HG02852 (cell line): ENCODE measurements around the gene AGAP1.

Experiments used
- ATAC-seq: cut with Tn5 transposase; IDR thresholded peaks from one replicate; pipeline ENCODE4 v1.9.1; 2021; ENCODE audit warnings: mild to moderate bottlenecking, moderate library complexity; ENCODE audit not compliant: unreplicated experiment

Gene AGAP1

DNA sequence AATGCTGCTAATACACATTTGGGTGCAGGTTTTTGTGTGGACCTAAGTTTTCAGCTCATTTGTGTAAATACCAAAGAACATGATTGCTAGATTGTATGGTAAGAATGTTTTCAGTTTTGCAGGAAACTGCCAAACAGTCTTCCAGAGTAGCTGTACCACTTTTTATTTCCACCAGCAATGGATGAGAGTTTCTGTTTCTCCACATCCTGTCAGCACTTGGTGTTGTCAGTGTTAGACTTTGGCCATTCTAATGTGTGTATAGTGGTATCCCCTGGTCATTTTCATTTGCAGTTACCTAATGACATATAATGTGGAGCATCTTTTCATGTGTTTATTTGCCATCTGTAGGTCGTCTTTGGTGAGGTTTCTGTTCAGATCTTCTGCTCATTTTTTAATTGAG lies 337.9 kb downstream of the AGAP1 start:
- no peak for ATAC-seq

DNA sequence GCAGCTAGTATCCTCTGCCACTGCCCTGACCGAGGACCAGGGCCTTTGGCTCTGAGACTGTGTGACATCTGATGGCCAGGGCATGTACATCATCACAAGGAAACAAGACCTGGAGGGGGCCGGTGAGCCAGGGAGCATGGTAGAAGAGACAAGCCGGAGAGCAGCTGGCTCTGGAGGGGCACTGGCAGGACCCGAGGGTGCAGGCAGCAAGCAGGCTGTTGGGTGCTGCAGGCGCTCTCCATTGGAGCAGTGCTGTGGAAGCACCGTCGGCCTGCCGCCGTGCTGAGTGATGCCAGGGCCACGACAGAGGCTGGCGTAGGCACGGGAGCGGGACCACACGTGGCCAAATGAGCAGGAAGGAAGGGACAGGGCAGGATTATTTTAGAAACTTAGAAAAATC lies 339.1 kb downstream of the AGAP1 start:
- ATAC-seq = no peak

DNA sequence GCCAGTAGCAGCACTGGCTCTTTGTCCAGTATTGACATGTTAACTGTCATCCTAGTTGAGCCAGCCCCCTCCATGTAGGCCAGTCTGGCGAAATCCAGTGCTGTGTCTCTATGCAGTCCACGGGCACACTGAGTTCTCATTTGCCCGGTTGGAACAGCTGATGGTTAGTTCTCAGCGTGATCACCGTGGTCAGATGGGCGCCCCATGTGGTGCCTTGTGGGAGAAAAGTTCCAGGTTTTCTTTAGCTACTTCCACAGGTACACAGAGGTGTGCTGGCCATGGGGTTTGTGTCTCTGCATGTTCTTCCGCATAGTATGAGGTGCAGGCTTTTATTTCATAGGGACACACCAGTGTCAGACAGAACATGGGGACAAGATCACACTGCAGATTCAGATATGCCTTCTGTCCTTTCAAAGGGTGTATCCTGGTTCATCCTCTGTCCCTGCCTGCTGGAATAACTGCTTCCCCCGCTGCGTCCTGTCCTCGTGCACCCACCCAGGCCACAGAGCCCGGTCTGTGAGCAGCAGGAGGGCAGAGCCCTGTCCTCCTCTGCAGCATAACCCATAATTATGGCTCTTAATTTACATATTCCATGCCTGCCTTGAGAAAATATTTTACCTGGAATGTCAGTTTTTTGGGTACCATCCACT lies 340.3 kb downstream of the AGAP1 start:
- no peak for ATAC-seq

DNA sequence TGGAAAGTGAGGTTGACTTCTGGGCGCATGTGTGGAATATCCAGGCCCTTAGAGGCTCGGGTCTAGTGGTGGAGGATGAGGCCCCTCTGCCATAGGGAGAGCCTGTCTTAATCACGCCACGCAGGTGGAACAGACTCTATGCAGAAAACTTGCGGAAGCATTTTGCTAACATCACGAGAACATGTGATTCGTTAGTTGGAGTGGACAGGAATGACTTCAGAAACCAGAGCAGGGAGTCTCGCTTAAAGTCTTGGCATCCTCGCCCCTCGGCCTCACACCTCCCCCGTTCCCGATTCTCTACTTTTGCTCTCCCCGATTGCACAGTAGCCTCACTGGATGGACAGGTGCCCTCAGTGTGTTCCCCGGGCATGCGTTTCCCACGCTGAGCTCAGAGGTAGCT lies 340.9 kb downstream of the AGAP1 start:
- no peak for ATAC-seq

DNA sequence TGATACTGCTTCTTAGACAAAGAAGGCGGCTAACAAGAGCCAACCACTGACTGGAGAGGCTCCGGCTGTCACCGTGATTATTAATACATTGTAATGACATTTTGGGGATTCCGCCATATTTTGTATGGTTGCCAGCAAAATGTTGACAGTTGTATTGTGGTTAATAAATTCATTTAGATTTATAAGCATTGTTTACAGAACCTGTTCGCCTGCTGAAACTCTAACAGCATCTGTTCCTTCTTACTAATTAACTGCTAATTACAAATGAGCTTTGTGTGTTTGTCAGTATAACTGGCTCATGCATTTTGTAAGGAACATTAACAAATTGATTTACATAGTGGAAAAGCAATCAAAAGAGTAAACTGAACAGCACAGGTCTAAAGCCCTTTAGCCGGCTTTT lies 342.0 kb downstream of the AGAP1 start:
- ATAC-seq = no peak

DNA sequence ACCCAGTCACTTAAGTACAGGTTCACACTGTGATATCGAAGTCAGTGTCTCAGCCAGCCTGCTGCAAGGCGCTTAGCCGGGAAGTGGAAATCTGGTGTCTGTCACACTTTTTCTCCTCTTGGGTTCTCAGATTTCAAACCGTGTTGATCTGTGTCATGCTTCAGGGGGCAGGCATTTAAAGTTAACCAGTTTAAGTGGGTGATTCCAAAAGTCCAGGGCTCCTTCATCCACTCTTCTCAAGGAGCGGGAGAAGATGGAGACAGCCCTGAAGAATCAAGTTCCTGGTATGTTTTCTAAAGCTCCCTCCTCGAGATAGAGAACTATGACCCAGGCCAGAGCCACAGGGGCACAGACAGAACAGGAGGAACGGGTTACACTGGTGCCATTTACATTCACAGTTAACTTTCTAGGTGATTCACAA lies 342.7 kb downstream of the AGAP1 start:
- no peak for ATAC-seq

DNA sequence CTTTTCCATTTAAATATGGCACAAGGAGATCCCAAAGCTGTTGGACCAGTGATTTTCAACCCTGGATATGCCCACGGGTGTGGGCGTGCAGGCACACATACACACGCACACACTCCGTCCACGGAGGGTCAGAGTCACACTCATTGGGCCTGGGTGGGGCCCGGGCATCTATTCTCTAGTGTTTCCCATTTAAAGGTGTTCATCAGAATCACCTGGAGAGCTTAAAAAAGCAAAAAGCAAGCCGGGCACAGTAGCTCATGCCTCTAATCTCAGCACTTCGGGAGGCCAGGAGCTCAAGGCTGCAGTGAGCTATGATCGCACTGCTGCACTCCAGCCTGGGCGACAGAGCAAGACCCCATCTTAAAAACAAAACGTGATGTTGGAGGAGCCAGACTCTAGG lies 345.4 kb downstream of the AGAP1 start:
- no peak for ATAC-seq

DNA sequence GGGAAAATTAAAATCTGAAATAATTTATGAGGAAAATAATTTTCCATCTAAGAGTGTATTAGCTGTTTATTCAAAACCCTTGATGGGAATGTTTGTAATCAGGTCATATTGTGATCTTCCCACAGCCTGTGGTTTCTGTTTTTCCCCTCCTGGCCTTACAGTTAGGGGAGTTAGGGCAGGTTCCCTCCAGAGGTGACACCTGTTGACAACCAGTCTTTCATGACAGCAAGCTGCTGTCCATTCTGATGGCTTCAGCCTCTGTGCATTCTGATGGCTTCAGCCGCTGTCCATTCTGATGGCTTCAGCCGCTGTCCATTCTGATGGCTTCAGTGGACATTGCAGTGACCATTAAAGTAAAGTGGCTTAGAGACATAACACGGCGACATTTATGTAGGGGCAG lies 346.1 kb downstream of the AGAP1 start:
- ATAC-seq = no peak

DNA sequence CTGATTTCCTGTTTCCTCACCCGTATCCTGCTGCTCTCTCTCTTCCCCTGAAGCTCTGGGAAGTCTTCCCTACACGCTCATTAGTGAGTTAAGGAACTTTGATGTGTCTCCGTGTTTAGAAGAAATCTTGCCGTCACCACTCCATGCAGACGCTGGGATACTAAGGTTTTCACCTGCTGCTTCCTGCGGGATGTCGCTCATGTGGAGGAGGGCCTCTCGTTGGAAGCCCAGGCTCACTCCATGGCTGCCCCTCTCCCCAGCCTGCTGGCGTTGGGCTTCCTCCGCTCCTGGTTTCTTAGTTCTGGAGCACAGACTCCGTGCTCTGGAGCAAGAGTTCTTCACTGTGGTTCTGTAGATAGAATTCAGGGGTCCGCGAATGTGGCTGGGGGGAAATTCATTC lies 348.0 kb downstream of the AGAP1 start:
- ATAC-seq = no peak

DNA sequence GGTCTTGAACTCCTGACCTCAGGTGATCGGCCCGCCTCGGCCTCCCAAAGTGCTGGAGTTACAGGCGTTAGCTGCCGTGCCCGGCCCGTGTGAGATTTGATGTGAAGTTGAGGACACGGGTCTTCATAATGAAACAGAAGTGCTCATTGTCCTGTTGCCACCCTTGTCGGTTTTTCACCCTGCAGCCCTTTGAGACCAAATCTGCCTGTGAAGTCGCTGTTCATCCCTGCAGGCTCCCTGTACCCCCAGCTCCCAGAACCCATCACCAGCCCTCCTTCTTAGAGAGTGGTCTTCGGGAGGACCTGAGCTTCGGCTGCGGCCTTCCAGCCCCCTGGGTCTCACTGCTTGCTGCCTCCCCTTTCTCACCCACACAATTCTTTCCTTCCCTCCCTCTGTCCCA lies 349.1 kb downstream of the AGAP1 start:
- no peak for ATAC-seq

DNA sequence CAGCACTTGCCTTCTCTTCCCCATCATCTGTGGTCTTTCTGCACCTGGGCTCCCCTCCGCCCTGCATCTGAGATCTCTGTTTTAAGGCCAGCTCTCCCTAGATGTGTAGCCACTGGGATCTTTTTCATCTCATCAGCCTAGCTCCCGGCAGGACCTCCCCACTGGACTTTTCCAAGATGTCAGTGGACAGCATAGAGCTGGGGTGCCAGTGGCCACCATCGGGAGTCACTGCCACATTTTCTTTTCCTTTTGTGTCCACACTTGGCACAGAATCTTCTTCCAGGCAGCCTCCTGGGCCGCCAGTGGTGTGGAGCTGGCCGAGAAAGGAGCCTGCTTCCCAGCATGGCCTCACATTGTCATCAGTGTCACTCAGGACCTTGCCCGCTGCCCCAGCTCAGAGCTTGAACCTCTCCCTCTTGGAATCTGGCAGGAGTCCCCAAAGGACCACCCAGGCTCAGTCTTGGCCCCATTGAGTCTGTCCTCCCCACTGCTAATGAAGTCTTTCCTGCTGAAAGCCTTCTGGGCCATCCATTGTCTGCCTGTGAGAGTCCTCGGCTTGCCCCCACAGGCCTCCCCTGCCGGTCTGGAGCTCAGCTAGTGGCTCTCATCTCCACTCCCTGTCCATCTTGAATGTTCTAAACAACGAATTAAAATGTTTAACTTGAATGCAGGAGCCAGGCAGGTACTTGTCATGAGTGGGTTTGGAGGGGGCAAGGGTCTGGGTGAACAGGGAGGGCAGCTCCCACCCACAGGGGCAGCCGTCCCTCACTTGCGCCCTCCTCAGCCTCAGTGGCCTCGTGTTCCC lies 349.9 kb downstream of the AGAP1 start:
- no peak for ATAC-seq

DNA sequence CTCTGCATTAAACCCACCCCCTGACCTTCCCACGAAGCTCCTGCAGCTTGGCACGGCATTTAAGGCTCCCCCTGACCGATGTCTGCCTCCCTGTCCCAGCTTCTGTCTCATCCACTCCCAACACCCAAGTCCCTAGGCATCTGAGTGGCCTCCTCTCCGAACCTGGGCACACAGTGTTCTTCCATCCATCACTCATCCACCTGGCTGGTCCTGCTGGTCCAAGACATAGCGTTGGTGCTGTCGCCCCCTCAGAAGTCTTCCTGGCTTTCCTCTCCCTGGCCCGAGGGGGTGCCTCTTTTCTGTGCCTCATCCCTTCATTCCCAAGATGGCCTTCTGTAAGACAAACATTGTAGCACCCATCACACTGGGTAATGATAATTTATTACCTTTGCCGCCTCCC lies 350.7 kb downstream of the AGAP1 start:
- no peak for ATAC-seq

DNA sequence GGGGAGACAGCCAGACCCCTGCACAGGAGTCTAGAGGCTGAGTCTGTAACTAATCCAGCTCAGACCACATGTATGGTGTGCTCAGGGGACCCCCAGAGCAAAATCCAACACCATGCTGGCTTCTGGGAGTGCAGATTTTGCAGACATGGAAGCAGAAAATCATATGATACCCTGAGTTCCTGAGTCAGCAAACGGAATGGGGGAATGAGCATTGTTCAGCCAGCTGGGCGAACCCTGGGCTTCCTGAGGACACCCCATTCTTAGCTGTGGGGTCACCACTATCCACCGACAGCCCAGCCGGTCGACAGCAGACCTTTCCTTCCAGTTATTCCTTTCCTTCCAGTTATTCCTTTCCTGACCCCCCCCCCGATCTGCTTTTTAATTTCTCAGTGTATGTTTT lies 351.4 kb downstream of the AGAP1 start:
- ATAC-seq = no peak

DNA sequence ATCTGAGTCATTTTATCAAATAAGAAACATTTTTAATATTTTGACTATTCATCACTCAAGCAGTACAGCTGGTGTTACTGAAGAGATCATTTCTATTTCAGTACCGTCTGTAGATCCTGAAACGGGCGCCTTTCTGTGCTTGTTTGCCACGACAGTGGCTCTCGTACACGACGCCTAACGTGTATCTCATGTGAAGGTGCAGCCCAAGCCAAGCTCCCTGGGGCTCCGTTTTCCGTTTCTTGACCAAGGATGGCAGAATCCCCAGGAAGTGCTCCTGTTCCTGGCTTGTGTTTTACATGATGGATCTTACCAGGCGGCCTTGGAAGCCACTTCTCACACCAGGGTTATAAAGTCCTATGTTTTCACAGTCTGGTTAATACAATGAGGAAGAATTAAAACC lies 353.7 kb downstream of the AGAP1 start:
- ATAC-seq = no peak

DNA sequence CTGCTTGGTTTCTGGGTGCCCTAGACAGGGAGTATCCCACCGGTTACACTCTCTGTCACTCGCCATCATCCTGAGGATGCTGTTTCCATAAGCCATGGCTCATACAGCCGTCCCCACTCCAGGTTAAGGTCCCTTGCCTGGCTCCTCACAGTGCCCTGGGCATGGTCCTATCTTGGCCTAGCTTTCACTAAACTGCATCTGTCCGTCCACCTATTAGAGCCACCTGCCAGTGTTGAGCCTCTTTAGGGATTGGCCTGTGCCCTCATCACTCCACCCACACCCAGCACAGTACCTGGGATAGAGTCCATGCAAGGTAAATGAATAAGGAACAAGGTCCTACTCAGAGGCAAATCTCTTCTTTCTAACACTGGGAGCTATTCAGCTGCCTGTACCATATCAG lies 354.2 kb downstream of the AGAP1 start:
- ATAC-seq = no peak

DNA sequence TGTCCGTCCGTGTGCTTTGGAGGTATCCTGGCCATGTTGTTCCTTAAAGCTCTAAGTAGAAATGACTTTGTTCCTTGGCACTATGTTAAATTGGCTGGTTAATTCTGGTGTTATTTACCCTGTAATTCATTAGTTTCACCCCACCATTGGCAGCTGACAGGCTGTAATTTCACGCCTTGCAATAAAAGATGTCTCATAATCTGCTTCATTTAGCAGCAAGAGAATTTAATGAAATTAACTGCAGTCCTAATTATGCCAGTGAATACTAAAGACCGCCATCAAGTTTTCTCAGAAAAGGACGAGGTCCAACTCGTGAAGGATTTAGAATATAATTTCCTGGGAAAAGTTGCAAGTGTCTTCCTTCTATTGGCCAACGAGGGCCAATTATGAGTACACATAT lies 355.1 kb downstream of the AGAP1 start:
- ATAC-seq = no peak

DNA sequence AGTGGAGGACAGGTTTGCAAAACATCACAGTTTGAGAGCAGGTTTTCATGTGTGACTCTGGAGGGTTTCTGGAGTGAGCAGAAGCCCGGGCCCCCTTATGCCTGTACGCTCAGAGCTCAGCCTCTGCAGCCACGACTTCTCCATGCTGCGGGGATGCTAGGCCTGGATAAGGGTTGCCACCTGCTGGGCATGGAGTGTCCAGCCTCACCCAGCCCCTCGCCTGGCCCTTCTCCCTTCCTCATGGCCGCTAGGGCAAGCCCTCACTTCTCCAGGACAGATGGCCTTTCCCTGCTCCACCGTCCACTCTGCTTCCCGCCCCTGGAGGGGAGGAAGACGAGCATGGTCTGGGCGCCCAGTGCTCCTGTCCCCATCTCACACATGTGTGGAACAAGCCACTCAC lies 355.6 kb downstream of the AGAP1 start:
- ATAC-seq = no peak

DNA sequence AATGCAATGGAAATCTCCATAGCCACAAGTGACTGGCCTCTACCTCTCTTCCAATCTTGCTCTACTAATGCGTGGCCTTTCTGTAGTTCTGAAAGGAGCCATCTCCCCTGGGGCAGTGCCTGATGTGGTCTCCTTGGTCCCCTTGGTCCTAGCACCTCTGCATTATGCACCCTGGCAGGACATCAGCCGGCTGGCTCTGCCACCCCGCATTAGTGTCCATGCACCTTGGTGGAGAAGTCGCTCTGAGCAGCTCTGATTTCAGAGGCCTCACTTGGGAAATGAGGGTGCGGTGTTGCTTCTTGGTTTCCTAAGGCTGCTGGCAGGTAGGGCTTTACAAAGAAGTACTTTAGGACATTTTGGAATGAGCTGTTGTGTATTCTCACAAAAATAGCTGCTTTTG lies 356.4 kb downstream of the AGAP1 start:
- ATAC-seq = no peak

DNA sequence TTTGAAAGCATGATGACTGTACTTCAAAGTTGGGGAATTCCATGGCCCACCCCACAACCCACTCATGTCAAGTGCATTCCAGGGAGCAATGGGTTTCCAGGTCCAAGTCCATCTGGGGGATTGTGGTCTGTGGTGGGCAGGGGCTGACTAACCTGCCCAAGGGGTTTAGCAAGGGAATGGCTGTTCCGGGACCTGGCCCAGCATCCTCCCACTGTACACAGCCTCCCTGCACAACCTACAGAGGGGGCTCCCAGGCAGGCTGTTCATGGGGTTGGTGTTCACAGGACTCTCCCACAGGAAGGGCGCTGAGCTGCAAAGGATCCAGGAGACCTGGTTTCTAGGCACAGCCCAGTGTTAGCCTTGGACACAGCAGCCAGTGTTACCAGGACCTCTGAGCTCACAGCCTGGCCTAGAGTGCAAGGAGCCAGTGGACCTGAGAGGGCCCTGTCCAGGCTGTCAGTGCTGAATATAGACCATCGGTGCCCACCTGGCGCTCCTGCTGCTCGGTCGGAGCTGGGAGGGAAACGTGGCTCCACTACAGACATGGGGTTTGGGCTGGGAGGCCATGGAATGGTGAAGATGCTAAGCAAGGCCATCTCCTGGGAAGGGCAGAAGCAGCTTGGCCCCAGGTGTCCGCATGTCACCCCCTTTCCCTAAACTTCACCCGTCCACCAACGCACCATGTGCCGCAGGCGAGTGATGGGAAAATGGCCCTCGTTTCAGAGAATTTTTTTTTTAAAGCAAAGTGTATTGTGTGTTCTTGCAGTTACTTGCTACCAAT lies 357.1 kb downstream of the AGAP1 start:
- no peak for ATAC-seq

DNA sequence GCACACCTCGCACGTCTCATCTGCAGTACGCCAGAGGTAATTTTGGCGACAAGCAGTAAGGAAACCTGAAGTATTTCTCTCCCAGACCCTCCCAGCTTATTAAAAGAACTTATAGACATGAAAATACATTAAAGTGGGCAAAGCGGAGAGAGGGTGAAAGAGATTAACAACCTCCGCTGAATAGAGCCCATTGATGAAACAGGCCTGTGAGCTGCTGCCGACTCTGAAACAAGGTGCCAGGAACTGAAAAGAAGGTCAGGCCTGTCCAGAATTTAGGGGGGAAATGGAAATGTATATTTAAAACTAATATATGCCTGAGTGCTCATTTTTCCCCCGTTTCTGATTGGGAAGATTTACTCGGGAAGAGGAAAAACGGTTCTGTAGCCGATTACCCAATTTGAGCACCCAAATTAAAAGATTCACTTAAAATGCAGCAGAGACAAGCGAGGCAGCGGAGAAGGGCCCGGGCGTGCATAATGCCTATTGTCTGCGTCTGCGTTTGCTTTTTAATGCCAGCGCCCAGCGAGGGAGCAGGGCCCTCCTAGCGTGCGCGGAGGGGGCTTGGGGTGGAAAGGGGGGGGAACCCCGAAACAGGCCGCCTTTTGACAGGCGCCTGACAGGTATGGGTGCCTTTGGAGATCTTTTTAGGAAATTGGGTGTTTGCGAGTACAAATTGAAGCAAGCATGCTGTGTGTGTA lies 358.1 kb downstream of the AGAP1 start:
- no peak for ATAC-seq

DNA sequence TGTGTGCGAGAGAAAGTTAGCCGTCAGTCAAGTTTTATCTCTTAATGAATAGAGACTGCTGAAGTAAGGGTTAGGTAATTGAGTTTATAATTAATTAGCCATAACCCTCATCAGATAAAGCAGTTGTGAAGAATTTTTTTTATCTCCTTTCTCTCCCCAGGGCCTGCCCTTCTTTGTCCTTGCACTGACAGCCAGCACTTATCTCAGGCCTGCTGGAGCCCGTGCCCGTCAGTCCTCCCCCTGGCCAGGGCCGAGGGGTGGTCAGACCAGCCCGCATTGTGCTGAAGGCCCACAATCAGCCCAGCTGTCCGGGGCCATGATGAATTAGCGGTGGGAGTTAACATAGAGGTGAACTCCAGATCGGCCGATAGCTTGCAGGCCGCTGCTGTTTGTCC lies 358.7 kb downstream of the AGAP1 start:
- ATAC-seq = no peak
